Stomach (tissue), 9 donors: Measurements from ENCODE around the gene MED13L. TPM values are rescaled to one million over a fixed set of nuclear protein-coding genes. Genes with fewer than 3 reads are reported as not detected.
"Not testable (repeated sequence)": the region's sequence is repeated elsewhere in the genome, so short reads cannot be mapped to it uniquely, and the experiment has no call there.

Source experiments
- DNase-seq, 2 donors: peaks; one replicate each; pipeline versions ENCODE4 v3.0.0 to v3.0.0-alpha.2; 2013 to 2019
- H3K27ac ChIP-seq, 5 donors: fragments of 200-600 bp in 4 of 5; sonication (generic) in 4 of 5; one replicate each; pipeline ENCODE4 v1.5.1; 2013 to 2019; ENCODE audit warnings: mild to moderate bottlenecking in 1 of 5, moderate library complexity in 1 of 5
- H3K27me3 ChIP-seq, 3 donors: fragments of 200-600 bp; sonication (generic); one replicate each; pipeline ENCODE4 v1.5.1; 2017 to 2019; ENCODE audit warnings: mixed run types in 1 of 3
- H3K36me3 ChIP-seq, 4 donors: fragments of 200-600 bp; sonication (generic); 1 replicate in 3 of 4; 2 replicates in 1 of 4; pipeline ENCODE4 v1.5.1; 2016 to 2019
- H3K4me1 ChIP-seq, 4 donors: fragments of 200-600 bp; sonication (generic); one replicate each; pipeline ENCODE4 v1.5.1; 2016 to 2019
- H3K4me3 ChIP-seq, 4 donors: fragments of 200-600 bp; sonication (generic) in 3 of 4; one replicate each; pipeline ENCODE4 v1.5.1; 2016 to 2019; ENCODE audit warnings: mild to moderate bottlenecking in 1 of 4
- H3K9me3 ChIP-seq, 4 donors: fragments of 200-600 bp; sonication (generic); one replicate each; pipeline ENCODE4 v1.5.1; 2016 to 2019
- CTCF ChIP-seq, 7 experiments: fragments of 450-650 bp in 4 of 7; fragments of 200-600 bp in 3 of 7; sonication (generic) in 3 of 7; IDR thresholded peaks; one replicate each; pipeline ENCODE4 v1.5.1; 2016 to 2019; ENCODE audit warnings: antibody characterized with exemption in 7 of 7, control low read depth in 2 of 7, mild to moderate bottlenecking in 1 of 7
- EP300 ChIP-seq: sonication (generic); formaldehyde crosslinking; IDR thresholded peaks from one replicate; pipeline ENCODE4 v1.6.1; 2017; ENCODE audit warnings: antibody characterized with exemption
- POLR2A ChIP-seq, 4 donors: fragments of 450-650 bp; IDR thresholded peaks; one replicate each; pipeline ENCODE4 v1.6.1; 2016; ENCODE audit warnings: antibody characterized with exemption in 4 of 4, control low read depth in 2 of 4, mild to moderate bottlenecking in 1 of 4, moderate library complexity in 1 of 4
- POLR2AphosphoS5 ChIP-seq, 3 donors: sonication (generic); formaldehyde crosslinking; IDR thresholded peaks; one replicate each; pipeline ENCODE4 v1.6.1; 2016; ENCODE audit warnings: antibody characterized with exemption in 3 of 3
- WGBS, 5 donors: extraction: QIAGEN DNeasy Blood & Tissue Kit in 3 of 5; methylation state at CpG; one replicate each; pipeline versions ENCODE4 v1.1.5 to v1.1.7; 2013 to 2018; 5-methylcytosine and 5-hydroxymethylcytosine counted together
- intact Hi-C: fragments of 100-400 bp; cut with DNase I; formaldehyde crosslinking; loops from one replicate; pipeline ENCODE4 v1.15.1; 2023; ENCODE audit warnings: low total_unique reads
- polyA plus RNA-seq, 3 donors: library from polyadenylated mRNA; stranded (reverse); fragments of 200-250 nt; gene quantifications; one replicate each; pipeline ENCODE4 v1.2.3, GENCODE V29; 2013
- total RNA-seq, 5 donors: library from RNA; depleted of rRNA; stranded (reverse); fragments of >200 nt; gene quantifications; one replicate each; pipeline versions ENCODE4 v1.1.0 to v1.2.3, GENCODE V29; 2014 to 2016
- donor health status: healthy with polysubstance abuse.
- donor health status: Bipolar disorder and iron deficiency.
- donor health status: healthy.

MED13L gene
- total and polyA plus RNA-seq, 8 donors, result 10.4 to 305 (median 72.7) TPM

GRCh38 chr12:115979351-115979750 lies 298.1 kb downstream of the MED13L start:
- DNase-seq, result no peak
- no peak overlapping the region for H3K4me3 ChIP-seq
- no peak for TF ChIP-seq EP300
- TF ChIP-seq POLR2A (IDR thresholded peaks at IDR 0.05), result no peak
- no peak for TF ChIP-seq POLR2AphosphoS5 (IDR thresholded peaks at IDR 0.05)
- TF ChIP-seq CTCF (IDR thresholded peaks at IDR 0.05), result no peak
- peaks cover 0 to 11% (median 5%) of the 10 kb centered on the region in 4 donors for H3K4me1 ChIP-seq
- no peak overlapping the region for H3K27ac ChIP-seq
- intact Hi-C loops, result no loop called here
- H3K36me3 ChIP-seq, result peaks cover 27 to 93% (median 83%) of the 10 kb centered on the region in 4 donors
- H3K9me3 ChIP-seq, result no peaks in the 10 kb centered on the region
- no peaks in the 10 kb centered on the region for H3K27me3 ChIP-seq

GRCh38 chr12:115976829-115977228 lies 300.7 kb downstream of the MED13L start:
- WGBS, 5 donors, result 94 to 100% (median 97%) methylated on average over 2 of the region's 2 CpGs
- DNase-seq, H3K27me3 ChIP-seq, H3K27ac ChIP-seq, H3K9me3 ChIP-seq, intact Hi-C loops, H3K4me3 ChIP-seq: not testable (repeated sequence)
- Histone ChIP-seq H3K4me1 (peaks cover 0 to 17% (median 5%) of the 10 kb centered on the region in 4 donors), H3K36me3 (peaks cover 24 to 89% (median 83%) of the 10 kb centered on the region in 4 donors)

- H3K27ac ChIP-seq, result no peak overlapping the region
- no peaks in the 10 kb centered on the region for H3K9me3 ChIP-seq
- intact Hi-C loops, result no loop called here
- no peak for DNase-seq
- H3K27me3 ChIP-seq, result no peaks in the 10 kb centered on the region
- no peak overlapping the region for H3K4me3 ChIP-seq
- TF ChIP-seq EP300 (no peak), POLR2AphosphoS5 (IDR thresholded peaks at IDR 0.05) (no peak), POLR2A (IDR thresholded peaks at IDR 0.05) (no peak), CTCF (IDR thresholded peaks at IDR 0.05) (no peak)
- WGBS, 5 donors, result 80 to 90% (median 88%) methylated on average over 9 of the region's 9 CpGs
- peaks cover 29 to 89% (median 84%) of the 10 kb centered on the region in 4 donors for H3K36me3 ChIP-seq
- peaks cover 0 to 24% (median 7%) of the 10 kb centered on the region in 4 donors for H3K4me1 ChIP-seq
These were observed 302.1 kb downstream of the MED13L start for GRCh38 chr12:115975411-115975810.

- H3K9me3 ChIP-seq, result no peaks in the 10 kb centered on the region
- WGBS, 5 donors, result 69 to 96% (median 93%) methylated on average over 3 of the region's 3 CpGs
- H3K36me3 ChIP-seq, result peaks cover 35 to 89% (median 87%) of the 10 kb centered on the region in 4 donors
These were observed 303.3 kb downstream of the MED13L start for GRCh38 chr12:115973968-115974724.

More at GRCh38 chr12:115973968-115974724, 303.3 kb downstream of the MED13L start:
- TF ChIP-seq CTCF (IDR thresholded peaks at IDR 0.05), result no peak
- TF ChIP-seq POLR2A (IDR thresholded peaks at IDR 0.05), result no peak
- no peak for TF ChIP-seq POLR2AphosphoS5 (IDR thresholded peaks at IDR 0.05)
- no peak for TF ChIP-seq EP300
- Histone ChIP-seq H3K4me3 (no peak overlapping the region), H3K27ac (no peak overlapping the region), H3K27me3 (no peaks in the 10 kb centered on the region), H3K4me1 (peaks cover 0 to 16% (median 3%) of the 10 kb centered on the region in 4 donors)
- intact Hi-C loops, result no loop called here
- no peak for DNase-seq
